ENCODE measurements around the gene STAT4.

STAT4 gene

GRCh38 chr2:191150600-191151330, at the start of gene STAT4:
STAT4 (minus strand) TSS chr2:191150994; CDS start chr2:191148203, 2,791 bp downstream.
- peak in 5 of 14 donors; percentile 4 to 16 (median 12) for DNase-seq

- no peak for DNase-seq
Observed at GRCh38 chr2:191199929-191200512, 49.2 kb upstream of the STAT4 start.

- DNase-seq: no peak
Observed at GRCh38 chr2:191198271-191198670, 47.5 kb upstream of the STAT4 start.

GRCh38 chr2:191197096-191197495, 46.3 kb upstream of the STAT4 start:
- DNase-seq: no peak

GRCh38 chr2:191195021-191195420, 44.2 kb upstream of the STAT4 start:
- DNase-seq: no peak

GRCh38 chr2:191190861-191191552, 40.2 kb upstream of the STAT4 start:
- DNase-seq: no peak

GRCh38 chr2:191190435-191190834, 39.6 kb upstream of the STAT4 start:
- no peak for DNase-seq

- DNase-seq: no peak
Observed at GRCh38 chr2:191189112-191189635, 38.4 kb upstream of the STAT4 start.

- DNase-seq: no peak
Observed at GRCh38 chr2:191188550-191189093, 37.8 kb upstream of the STAT4 start.

- no peak for DNase-seq
Observed at GRCh38 chr2:191187105-191187829, 36.5 kb upstream of the STAT4 start.

- no peak for DNase-seq
Observed at GRCh38 chr2:191184457-191184856, 33.7 kb upstream of the STAT4 start.

- DNase-seq: no peak
Observed at GRCh38 chr2:191183516-191183915, 32.7 kb upstream of the STAT4 start.

- no peak for DNase-seq
Observed at GRCh38 chr2:191183081-191183480, 32.3 kb upstream of the STAT4 start.

- no peak for DNase-seq
Observed at GRCh38 chr2:191180713-191181112, 29.9 kb upstream of the STAT4 start.

GRCh38 chr2:191180276-191180675, 29.5 kb upstream of the STAT4 start:
- DNase-seq: no peak

- no peak for DNase-seq
Observed at GRCh38 chr2:191178806-191179514, 28.2 kb upstream of the STAT4 start.

- DNase-seq: no peak
Observed at GRCh38 chr2:191177751-191178736, 27.2 kb upstream of the STAT4 start.

GRCh38 chr2:191176801-191177438, 26.1 kb upstream of the STAT4 start:
- DNase-seq: no peak

GRCh38 chr2:191176305-191176704, 25.5 kb upstream of the STAT4 start:
- no peak for DNase-seq

- DNase-seq: no peak
Observed at GRCh38 chr2:191174442-191174841, 23.6 kb upstream of the STAT4 start.
